ENCODE results near the gene ZBTB38. TPM values are rescaled to one million over a fixed set of nuclear protein-coding genes. Genes with fewer than 3 reads are reported as not detected.

The ZBTB38 gene
- total RNA-seq, 4 donors from 2014 or later = 125 to 183 (median 149) TPM

GRCh38 chr3:141331377-141332318, 36.7 kb upstream of the ZBTB38 start:
- H3K4me3 ChIP-seq = no peak overlapping the region
- H3K27ac ChIP-seq = no peak overlapping the region
- H3K27me3 ChIP-seq = no peaks in the 10 kb centered on the region
- no peaks in the 10 kb centered on the region for H3K4me1 ChIP-seq
- H3K36me3 ChIP-seq = no peaks in the 10 kb centered on the region
- H3K9me3 ChIP-seq = no peaks in the 10 kb centered on the region
- intact Hi-C loops (cut with DNase I; ENCODE audit: low total_unique reads) = no loop called here
- TF ChIP-seq CTCF (IDR thresholded peaks at IDR 0.05) (no peak), POLR2A (IDR thresholded peaks at IDR 0.05) (no peak)
- DNase-seq = peak; percentile 27 to 50

GRCh38 chr3:141332416-141332815, 35.9 kb upstream of the ZBTB38 start:
- TF ChIP-seq CTCF (IDR thresholded peaks at IDR 0.05) (no peak), POLR2A (IDR thresholded peaks at IDR 0.05) (no peak)
- DNase-seq = no peak
- Histone ChIP-seq H3K9me3 (no peaks in the 10 kb centered on the region), H3K36me3 (no peaks in the 10 kb centered on the region), H3K27me3 (no peaks in the 10 kb centered on the region), H3K4me3 (no peak overlapping the region), H3K27ac (no peak overlapping the region), H3K4me1 (no peaks in the 10 kb centered on the region)
- intact Hi-C loops (cut with DNase I; ENCODE audit: low total_unique reads) = no loop called here

- no peak overlapping the region for H3K4me3 ChIP-seq
- intact Hi-C loops (cut with DNase I; ENCODE audit: low total_unique reads) = no loop called here
- H3K9me3 ChIP-seq = no peaks in the 10 kb centered on the region
- H3K4me1 ChIP-seq = no peaks in the 10 kb centered on the region
- H3K36me3 ChIP-seq = no peaks in the 10 kb centered on the region
- no peaks in the 10 kb centered on the region for H3K27me3 ChIP-seq
- no peak overlapping the region for H3K27ac ChIP-seq
- no peak for TF ChIP-seq POLR2A (IDR thresholded peaks at IDR 0.05)
- no peak for TF ChIP-seq CTCF (IDR thresholded peaks at IDR 0.05)
- DNase-seq = no peak
Measured at GRCh38 chr3:141333836-141334626, 34.3 kb upstream of the ZBTB38 start.

GRCh38 chr3:141334627-141335250, 33.6 kb upstream of the ZBTB38 start:
- DNase-seq = no peak
- no peaks in the 10 kb centered on the region for H3K36me3 ChIP-seq
- H3K4me1 ChIP-seq = no peaks in the 10 kb centered on the region
- no peaks in the 10 kb centered on the region for H3K27me3 ChIP-seq
- H3K9me3 ChIP-seq = no peaks in the 10 kb centered on the region
- H3K27ac ChIP-seq = no peak overlapping the region
- H3K4me3 ChIP-seq = no peak overlapping the region
- intact Hi-C loops (cut with DNase I; ENCODE audit: low total_unique reads) = no loop called here
- TF ChIP-seq CTCF (IDR thresholded peaks at IDR 0.05) (no peak), POLR2A (IDR thresholded peaks at IDR 0.05) (no peak)
